Lower lobe of right lung (tissue), 2 donors: Measurements from ENCODE around the gene MET. TPM values are rescaled to one million over a fixed set of nuclear protein-coding genes. Genes with fewer than 3 reads are reported as not detected.

Source experiments
- ATAC-seq, 2 donors: fragments of 200-7000 bp; cut with Tn5 transposase; one replicate each; pipeline ENCODE4 v1.9.1; 2020 to 2022; ENCODE audit warnings: mild to moderate bottlenecking in 2 of 2, moderate library complexity in 2 of 2
- DNase-seq: peaks from one replicate; pipeline ENCODE4 v3.0.0-alpha.2; 2020
- H3K27ac ChIP-seq: fragments of 200-600 bp; one replicate; pipeline ENCODE4 v1.8.0; 2022
- H3K27me3 ChIP-seq: fragments of 200-600 bp; one replicate; pipeline ENCODE4 v1.8.0; 2022; ENCODE audit warnings: low read depth
- H3K36me3 ChIP-seq: fragments of 200-600 bp; one replicate; pipeline ENCODE4 v1.8.0; 2022; ENCODE audit warnings: mild to moderate bottlenecking
- H3K4me1 ChIP-seq: fragments of 200-600 bp; one replicate; pipeline ENCODE4 v1.8.0; 2022
- H3K4me3 ChIP-seq: fragments of 200-600 bp; one replicate; pipeline ENCODE4 v1.8.0; 2022; ENCODE audit warnings: mild to moderate bottlenecking
- H3K9me3 ChIP-seq: fragments of 200-600 bp; one replicate; pipeline ENCODE4 v1.8.0; 2022
- CTCF ChIP-seq: fragments of 200-600 bp; IDR thresholded peaks from one replicate; pipeline ENCODE4 v1.8.0; 2022; ENCODE audit warnings: antibody characterized with exemption, mild to moderate bottlenecking
- intact Hi-C: fragments of 100-400 bp; cut with DNase I; formaldehyde crosslinking; loops from one replicate; pipeline ENCODE4 v1.11.0; 2022
- total RNA-seq: library from RNA; stranded (reverse); fragmentation: NEBNext Ultra II Directional; extraction: Animal tissue kit (Norgen Biotek cat#: 25700); gene quantifications from one replicate; pipeline ENCODE4 v1.2.1, GENCODE V29; 2021
- donor health status: DM: no; HTN: yes; CAD: no; lungs with severe emphysema.

Gene MET
- total RNA-seq, 1 donor from 2014 or later = 74.3 TPM

- Histone ChIP-seq H3K9me3 (no peaks in the 10 kb centered on the region), H3K27me3 (no peaks in the 10 kb centered on the region), H3K36me3 (no peaks in the 10 kb centered on the region), H3K4me1 (peaks cover 10% of the 10 kb centered on the region), H3K4me3 (no peak overlapping the region), H3K27ac (no peak overlapping the region)
- intact Hi-C loops = no loop called here
- TF ChIP-seq CTCF = no peak
- no peak for ATAC-seq
- no peak for DNase-seq
Measured at GRCh38 chr7:116670409-116671015, 1.5 kb upstream of the MET start.

GRCh38 chr7:116671111-116671510 is 885 bp upstream of the MET start:
- Histone ChIP-seq H3K4me3 (peak overlapping the region; percentile 61), H3K4me1 (peaks cover 10% of the 10 kb centered on the region), H3K36me3 (no peaks in the 10 kb centered on the region), H3K27me3 (no peaks in the 10 kb centered on the region), H3K9me3 (no peaks in the 10 kb centered on the region), H3K27ac (peak overlapping the region; percentile 64)
- ATAC-seq (no peak), DNase-seq (no peak)
- intact Hi-C loops = no loop called here
- no peak for TF ChIP-seq CTCF

GRCh38 chr7:116672596-116673456 is 830 bp downstream of the MET start:
- intact Hi-C loops = no loop called here

GRCh38 chr7:116673457-116673865 is 1.5 kb downstream of the MET start:
- no peak for ATAC-seq
- H3K9me3 ChIP-seq = no peaks in the 10 kb centered on the region
- DNase-seq = no peak
- H3K36me3 ChIP-seq = no peaks in the 10 kb centered on the region
- peaks cover 10% of the 10 kb centered on the region for H3K4me1 ChIP-seq
- H3K27ac ChIP-seq = no peak overlapping the region
- no peak for TF ChIP-seq CTCF
- H3K27me3 ChIP-seq = no peaks in the 10 kb centered on the region
- intact Hi-C loops = no loop called here
- H3K4me3 ChIP-seq = peak overlapping the region; percentile 61

More at GRCh38 chr7:116672596-116673456, 830 bp downstream of the MET start:
- DNase-seq (no peak), ATAC-seq (peak; percentile 15 to 34)
- Histone ChIP-seq H3K27ac (peak overlapping the region; percentile 64), H3K36me3 (no peaks in the 10 kb centered on the region), H3K4me3 (peak overlapping the region; percentile 61), H3K27me3 (no peaks in the 10 kb centered on the region), H3K9me3 (no peaks in the 10 kb centered on the region), H3K4me1 (peaks cover 10% of the 10 kb centered on the region)
- no peak for TF ChIP-seq CTCF

GRCh38 chr7:116674508-116675173 is 2.6 kb downstream of the MET start:
- no peak overlapping the region for H3K27ac ChIP-seq
- intact Hi-C loops = no loop called here
- peaks cover 10% of the 10 kb centered on the region for H3K4me1 ChIP-seq

More at GRCh38 chr7:116674508-116675173, 2.6 kb downstream of the MET start:
- TF ChIP-seq CTCF = no peak
- no peaks in the 10 kb centered on the region for H3K27me3 ChIP-seq
- ATAC-seq = no peak
- H3K9me3 ChIP-seq = no peaks in the 10 kb centered on the region
- peak overlapping the region; percentile 61 for H3K4me3 ChIP-seq
- no peak for DNase-seq
- H3K36me3 ChIP-seq = no peaks in the 10 kb centered on the region
